Measurements from ENCODE around the gene TMC3. TPM values are rescaled to one million over a fixed set of nuclear protein-coding genes. Genes with fewer than 3 reads are reported as not detected.

TMC3 gene
- total RNA-seq (2016; rRNA removed; fragmentation: Illumina TruSeq; extraction: Trizol), result not detected in 2 replicates
- total RNA-seq (2016; cell fraction: cytosol; rRNA removed; fragmentation: Illumina TruSeq; extraction: Trizol; ENCODE audit: low read depth), result not detected in 2 replicates
- not detected in 2 replicates for total RNA-seq (2016; cell fraction: insoluble cytoplasmic fraction; rRNA removed; fragmentation: Illumina TruSeq; extraction: Trizol)
- not detected in 2 replicates for total RNA-seq (2016; cell fraction: membrane; rRNA removed; fragmentation: Illumina TruSeq; extraction: Trizol)
- total RNA-seq (2016; cell fraction: nucleus; rRNA removed; fragmentation: Illumina TruSeq; extraction: Trizol), result not detected in 2 replicates
- polyA plus RNA-seq (2011; rRNA removed), result not detected in 2 replicates
- polyA plus RNA-seq (2011; cell fraction: cytosol; rRNA removed), result not detected in 2 replicates
- not detected in 2 replicates for polyA plus RNA-seq (2011; cell fraction: nucleus; rRNA removed)
- not detected in 2 replicates for polyA plus RNA-seq (2012)
- polyA plus RNA-seq (2016; cell fraction: cytosol; fragmentation: Illumina TruSeq; extraction: Trizol; ENCODE audit: low read depth), result not detected in 2 replicates
- polyA plus RNA-seq (2016; cell fraction: insoluble cytoplasmic fraction; fragmentation: Illumina TruSeq; extraction: Trizol; ENCODE audit: low read depth), result not detected in 2 replicates
- polyA plus RNA-seq (2016; cell fraction: membrane; fragmentation: Illumina TruSeq; extraction: Trizol; ENCODE audit: low read depth), result not detected in 2 replicates
- not detected in 2 replicates for polyA plus RNA-seq (2016; cell fraction: nucleus; fragmentation: Illumina TruSeq; extraction: Trizol; ENCODE audit: insufficient read depth, low read depth)
- polyA minus RNA-seq (2011; rRNA and poly(A)+ RNA removed; ENCODE audit: low replicate concordance), result not detected in 2 replicates
- not detected in 2 replicates for polyA minus RNA-seq (2011; cell fraction: cytosol; rRNA and poly(A)+ RNA removed)
- polyA minus RNA-seq (2011; cell fraction: nucleus; rRNA and poly(A)+ RNA removed), result not detected in 2 replicates
- not detected for Bru-seq, nascent RNA
- not detected for BruChase-seq, experiment 1, labeled RNA remaining after a 6-hour chase
- not detected for BruChase-seq, experiment 2, labeled RNA remaining after a 2-hour chase
- long read RNA-seq, experiment 1, result 0 reads
- long read RNA-seq, experiment 2, result 0 reads

- FAIRE-seq (no peak), ATAC-seq (no peak)
- CTCF ChIA-PET (ENCODE audit: low intra/inter-chr PET ratio, low total read pairs), result no interaction called here
- no peak for TF ChIP-seq ZNF879 (CRISPR knock-in tag; IDR thresholded peaks at IDR 0.05)
- TF ChIP-seq RFX1 (IDR thresholded peaks at IDR 0.05), result no peak
- no peak for TF ChIP-seq ZNF564 (CRISPR knock-in tag; IDR thresholded peaks at IDR 0.05)
- TF ChIP-seq ZNF282 (IDR thresholded peaks at IDR 0.05; ENCODE audit: partially characterized antibody), result no peak
- TF ChIP-seq NCOA1 (CRISPR knock-in tag; IDR thresholded peaks at IDR 0.05), result no peak
- no peak for TF ChIP-seq SIX1 (CRISPR knock-in tag; IDR thresholded peaks at IDR 0.05; ENCODE audit: borderline replicate concordance)
- no peak for TF ChIP-seq DNMT3B (CRISPR knock-in tag; conservative IDR thresholded peaks at IDR 0.05)
- no peak for TF ChIP-seq ELF3 (CRISPR knock-in tag; IDR thresholded peaks at IDR 0.05)
- no peak for TF ChIP-seq SAFB2 (CRISPR knock-in tag; IDR thresholded peaks at IDR 0.05; ENCODE audit: borderline replicate concordance, low read depth)
- TF ChIP-seq THAP9 (CRISPR knock-in tag; IDR thresholded peaks at IDR 0.05; ENCODE audit: borderline replicate concordance), result no peak
- TF ChIP-seq ZFP41 (CRISPR knock-in tag; IDR thresholded peaks at IDR 0.05; ENCODE audit: borderline replicate concordance), result no peak
- TF ChIP-seq SMARCC2 (IDR thresholded peaks at IDR 0.05), result no peak
- no peak for TF ChIP-seq POGK (CRISPR knock-in tag; conservative IDR thresholded peaks at IDR 0.05)
- no peak for TF ChIP-seq KDM2A (CRISPR knock-in tag; IDR thresholded peaks at IDR 0.05; ENCODE audit: borderline replicate concordance, low read depth)
- no peak for TF ChIP-seq SATB2 (CRISPR knock-in tag; IDR thresholded peaks at IDR 0.05)
- no peak for TF ChIP-seq ZNF570 (CRISPR knock-in tag; IDR thresholded peaks at IDR 0.05; ENCODE audit: borderline replicate concordance)
These were observed at the start of gene TMC3 for GRCh38 chr15:81373775-81374395. Gene TMC3 (minus strand): TSS chr15:81374213. CDS start chr15:81374077, 136 bp downstream.

More at GRCh38 chr15:81373775-81374395, at the start of gene TMC3:
- no peak within 1 kb of the TSS for H3K4me3 ChIP-seq (replicated peaks in 1 of 3; ENCODE audit: insufficient read depth in 1 of 3, low read depth in 2 of 3, low read length in 3 of 3)
- no peaks in the 10 kb centered on the region for H3K79me2 ChIP-seq (ENCODE audit: insufficient read depth, low read length)
- no peak within 1 kb of the TSS for H3K9ac ChIP-seq (ENCODE audit: insufficient read depth, low read depth, low read length)
- H3K36me3 ChIP-seq (replicated peaks in 1 of 2; ENCODE audit: control insufficient read depth in 1 of 2, insufficient read depth in 2 of 2, low read length in 2 of 2), result no peaks in the 10 kb centered on the region
- intact Hi-C loops (cut with micrococcal nuclease; ENCODE audit: unreplicated experiment), result no loop called here
- no peak for DNase-seq (ENCODE audit: low spot score)
- POLR2A ChIA-PET, result no interaction called here
- H4K20me1 ChIP-seq (ENCODE audit: insufficient read depth, low read length), result no peaks in the 10 kb centered on the region
- 57% methylated on average over 8 of the region's 11 CpGs for WGBS (ENCODE audit: low lambda C conversion rate)
- no peak within 1 kb of the TSS for H3K4me2 ChIP-seq (ENCODE audit: low read depth, low read length)
- H3K4me1 ChIP-seq (ENCODE audit: insufficient read depth, low read length), result no peaks in the 10 kb centered on the region
- no peaks in the 10 kb centered on the region for H3K9me3 ChIP-seq (ENCODE audit: low read length)
- no peak within 1 kb of the TSS for H3K27ac ChIP-seq (ENCODE audit: extremely low read length, insufficient read depth, low read length)
- in situ Hi-C loops (cut with HindIII; ENCODE audit: extremely low pct_ligation_motif_present, low pct_unique_long_range_greater_than_20kb), result no loop called here
- no TSS peak for BruUV-seq (replicated peaks)
- no peak within 1 kb of the TSS for H2AFZ ChIP-seq (ENCODE audit: low read length)
- no peaks in the 10 kb centered on the region for H3K27me3 ChIP-seq (ENCODE audit: control insufficient read depth in 1 of 2, insufficient read depth in 2 of 2, low read length in 2 of 2)

All from HepG2 (cell line).